ENCODE data around the gene CLK4. TPM values are rescaled to one million over a fixed set of nuclear protein-coding genes. Genes with fewer than 3 reads are reported as not detected.
A peak's percentile ranks its signal among the peaks of the same experiment; 100 is the strongest.

The CLK4 gene
- total RNA-seq, 4 donors from 2014 or later = 15.5 to 77.3 (median 34.1) TPM

- 64% methylated on average over 4 of the region's 4 CpGs for WGBS
- Histone ChIP-seq H3K36me3 (no peaks in the 10 kb centered on the region), H3K4me1 (peaks cover 2% of the 10 kb centered on the region), H3K4me3 (no peak overlapping the region), H3K9me3 (no peaks in the 10 kb centered on the region), H3K27ac (no peak overlapping the region), H3K27me3 (no peaks in the 10 kb centered on the region)
- DNase-seq (ENCODE audit: low spot score in 2 of 2) = no peak
- TF ChIP-seq POLR2AphosphoS5 (IDR thresholded peaks at IDR 0.05) (no peak), CTCF (IDR thresholded peaks at IDR 0.05) (no peak), POLR2A (IDR thresholded peaks at IDR 0.05) (no peak), EP300 (IDR thresholded peaks at IDR 0.05) (no peak)
Observed at GRCh38 chr5:178632285-178632684, 5.4 kb upstream of the CLK4 start.

DNA sequence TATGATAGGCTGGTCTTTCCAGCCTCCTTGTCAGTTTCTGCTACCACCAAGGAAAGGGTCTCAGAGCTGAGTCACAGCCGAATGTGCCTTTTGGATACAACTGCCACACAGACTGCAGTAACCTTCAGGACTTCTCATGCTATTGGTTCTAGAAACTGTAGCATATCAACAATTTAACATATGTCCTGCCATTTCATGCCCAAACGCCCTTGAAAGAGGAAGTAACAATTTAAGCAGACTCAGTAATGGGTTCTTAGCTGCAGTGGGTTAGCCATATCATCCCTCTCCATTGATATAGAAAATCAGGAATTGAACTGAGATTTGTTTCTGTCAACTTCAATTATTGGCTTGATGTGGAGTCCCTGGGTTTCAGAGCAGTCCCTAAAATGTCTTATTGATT, 4.1 kb upstream of the CLK4 start:
- Histone ChIP-seq H3K36me3 (no peaks in the 10 kb centered on the region), H3K27me3 (no peaks in the 10 kb centered on the region), H3K4me3 (no peak overlapping the region), H3K4me1 (peaks cover 5% of the 10 kb centered on the region), H3K9me3 (no peaks in the 10 kb centered on the region), H3K27ac (no peak overlapping the region)
- no peak for DNase-seq (ENCODE audit: low spot score in 2 of 2)
- TF ChIP-seq EP300 (IDR thresholded peaks at IDR 0.05) (no peak), POLR2AphosphoS5 (IDR thresholded peaks at IDR 0.05) (no peak), POLR2A (IDR thresholded peaks at IDR 0.05) (no peak), CTCF (IDR thresholded peaks at IDR 0.05) (no peak)
- WGBS = 40% methylated on average over 1 of the region's 2 CpGs

GRCh38 chr5:178630475-178630930, 3.7 kb upstream of the CLK4 start:
- no peak overlapping the region for H3K4me3 ChIP-seq
- DNase-seq (ENCODE audit: low spot score in 2 of 2) = no peak
- 44% methylated on average over 4 of the region's 4 CpGs for WGBS
- H3K27ac ChIP-seq = no peak overlapping the region
- H3K36me3 ChIP-seq = no peaks in the 10 kb centered on the region
- no peak for TF ChIP-seq EP300 (IDR thresholded peaks at IDR 0.05)
- no peak for TF ChIP-seq POLR2A (IDR thresholded peaks at IDR 0.05)
- TF ChIP-seq POLR2AphosphoS5 (IDR thresholded peaks at IDR 0.05) = no peak
- no peak for TF ChIP-seq CTCF (IDR thresholded peaks at IDR 0.05)
- H3K4me1 ChIP-seq = peaks cover 6% of the 10 kb centered on the region
- H3K27me3 ChIP-seq = no peaks in the 10 kb centered on the region
- no peaks in the 10 kb centered on the region for H3K9me3 ChIP-seq

GRCh38 chr5:178627259-178627598, 379 bp upstream of the CLK4 start:
- TF ChIP-seq POLR2AphosphoS5 (IDR thresholded peaks at IDR 0.05) = no peak
- no peak for TF ChIP-seq POLR2A (IDR thresholded peaks at IDR 0.05)
- no peak for TF ChIP-seq CTCF (IDR thresholded peaks at IDR 0.05)
- TF ChIP-seq EP300 (IDR thresholded peaks at IDR 0.05) = no peak
- Histone ChIP-seq H3K27ac (peak overlapping the region; percentile 97), H3K4me1 (peaks cover 35% of the 10 kb centered on the region), H3K4me3 (peak overlapping the region; percentile 89), H3K9me3 (no peaks in the 10 kb centered on the region), H3K27me3 (no peaks in the 10 kb centered on the region), H3K36me3 (peaks cover 10% of the 10 kb centered on the region)
- no peak for DNase-seq (ENCODE audit: low spot score in 2 of 2)
- 10% methylated on average over 10 of the region's 20 CpGs for WGBS

GRCh38 chr5:178625679-178626483, 969 bp downstream of the CLK4 start:
- H3K9me3 ChIP-seq = no peaks in the 10 kb centered on the region
- H3K27ac ChIP-seq = peak overlapping the region; percentile 97
- H3K27me3 ChIP-seq = no peaks in the 10 kb centered on the region
- peaks cover 38% of the 10 kb centered on the region for H3K4me1 ChIP-seq
- under 1% methylated on average over 18 of the region's 23 CpGs for WGBS
- TF ChIP-seq EP300 (IDR thresholded peaks at IDR 0.05) (no peak), CTCF (IDR thresholded peaks at IDR 0.05) (no peak), POLR2AphosphoS5 (IDR thresholded peaks at IDR 0.05) (no peak), POLR2A (IDR thresholded peaks at IDR 0.05) (no peak)
- no peak for DNase-seq (ENCODE audit: low spot score in 2 of 2)
- peaks cover 24% of the 10 kb centered on the region for H3K36me3 ChIP-seq
- peak overlapping the region; percentile 89 for H3K4me3 ChIP-seq

Data from suprapubic skin (tissue), 4 donors.